Measurements from ENCODE around the gene IFFO2.

Gene IFFO2

GRCh38 chr1:18927082-18927653, 29.3 kb downstream of the IFFO2 start:
- peak overlapping the region; percentile 47 for H3K4me3 ChIP-seq (ENCODE audit: low read length)
- H3K9me2 ChIP-seq (replicated peaks; ENCODE audit: control insufficient read depth, low read length), result no peaks in the 10 kb centered on the region
- no peaks in the 10 kb centered on the region for H3F3A ChIP-seq (ENCODE audit: control insufficient read depth, insufficient read depth)
- peaks cover 22% of the 10 kb centered on the region for H3K4me1 ChIP-seq (ENCODE audit: control insufficient read depth, low read length)
- no peaks in the 10 kb centered on the region for H3K36me3 ChIP-seq (ENCODE audit: control insufficient read depth, low read length)
- no peaks in the 10 kb centered on the region for H4K20me1 ChIP-seq (ENCODE audit: control insufficient read depth, insufficient read depth, low read depth, low read length)
- H3K79me2 ChIP-seq (ENCODE audit: control insufficient read depth, low read length), result no peaks in the 10 kb centered on the region
- peaks cover 13% of the 10 kb centered on the region for H3K27me3 ChIP-seq (ENCODE audit: control insufficient read depth, low read length)
- H3K9me3 ChIP-seq (ENCODE audit: control insufficient read depth, insufficient read depth, low read length), result no peaks in the 10 kb centered on the region
- H3K4me2 ChIP-seq (ENCODE audit: low read length), result peak overlapping the region; percentile 52
- no peak overlapping the region for H3K27ac ChIP-seq (ENCODE audit: low read depth, low read length)
- no peak for TF ChIP-seq CTCF (IDR thresholded peaks at IDR 0.05; ENCODE audit: low read depth, low read length, poor library complexity, severe bottlenecking)

DNA sequence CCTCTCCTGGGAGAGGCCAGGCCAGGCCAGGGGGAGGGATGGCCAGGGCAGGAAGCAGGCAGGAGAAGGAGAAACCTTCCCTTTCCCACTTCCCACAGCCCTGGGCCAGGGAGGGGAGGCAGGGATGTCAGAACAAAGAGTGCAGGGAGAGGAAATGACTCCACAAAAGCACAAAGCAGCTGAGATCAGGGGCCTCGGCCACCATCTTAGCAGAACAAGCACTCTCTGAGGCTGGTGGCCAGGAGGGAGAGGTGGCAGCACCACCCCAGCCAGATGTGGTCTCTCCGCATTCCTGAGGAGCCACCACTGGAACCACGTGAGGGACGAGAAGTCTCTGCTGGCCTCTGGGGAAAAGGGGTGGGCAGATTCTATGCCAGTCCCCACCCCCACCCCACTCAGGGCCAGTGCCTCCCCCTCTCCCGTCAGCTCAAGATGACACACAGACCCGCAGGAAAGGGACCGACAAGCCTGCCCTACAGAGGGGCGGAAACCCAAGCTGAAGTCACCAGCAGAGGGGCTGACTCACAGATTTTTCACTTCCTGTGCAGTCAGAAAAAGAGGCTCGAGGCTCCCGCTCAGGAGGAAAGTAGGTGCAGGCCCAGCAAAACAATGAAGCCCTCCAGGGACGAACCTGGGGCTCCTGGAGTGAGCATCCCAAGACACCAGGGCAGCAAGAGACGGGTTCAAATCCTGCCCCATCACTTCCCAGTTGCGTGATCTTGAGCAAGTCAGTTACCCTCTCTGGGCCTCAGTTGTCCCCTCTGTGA, 30.0 kb downstream of the IFFO2 start:
- H3K9me2 ChIP-seq (replicated peaks; ENCODE audit: control insufficient read depth, low read length), result no peaks in the 10 kb centered on the region
- H3K27me3 ChIP-seq (ENCODE audit: control insufficient read depth, low read length), result peaks cover 13% of the 10 kb centered on the region
- no peak for TF ChIP-seq CTCF (IDR thresholded peaks at IDR 0.05; ENCODE audit: low read depth, low read length, poor library complexity, severe bottlenecking)
- TF ChIP-seq EZH2phosphoT487 (IDR thresholded peaks at IDR 0.05; ENCODE audit: borderline replicate concordance, low read length), result no peak
- H4K20me1 ChIP-seq (ENCODE audit: control insufficient read depth, insufficient read depth, low read depth, low read length), result no peaks in the 10 kb centered on the region
- no peak overlapping the region for H3K27ac ChIP-seq (ENCODE audit: low read depth, low read length)
- no peaks in the 10 kb centered on the region for H3K79me2 ChIP-seq (ENCODE audit: control insufficient read depth, low read length)
- H3K4me2 ChIP-seq (ENCODE audit: low read length), result peak overlapping the region; percentile 52
- H3K36me3 ChIP-seq (ENCODE audit: control insufficient read depth, low read length), result no peaks in the 10 kb centered on the region
- H3K4me3 ChIP-seq (ENCODE audit: low read length), result peak overlapping the region; percentile 47
- no peaks in the 10 kb centered on the region for H3K9me3 ChIP-seq (ENCODE audit: control insufficient read depth, insufficient read depth, low read length)
- no peaks in the 10 kb centered on the region for H3F3A ChIP-seq (ENCODE audit: control insufficient read depth, insufficient read depth)
- peaks cover 22% of the 10 kb centered on the region for H3K4me1 ChIP-seq (ENCODE audit: control insufficient read depth, low read length)

GRCh38 chr1:18925279-18925678, 31.2 kb downstream of the IFFO2 start:
- no peaks in the 10 kb centered on the region for H3K9me3 ChIP-seq (ENCODE audit: control insufficient read depth, insufficient read depth, low read length)
- no peaks in the 10 kb centered on the region for H3K79me2 ChIP-seq (ENCODE audit: control insufficient read depth, low read length)
- H3K4me2 ChIP-seq (ENCODE audit: low read length), result no peak overlapping the region
- H3K4me3 ChIP-seq (ENCODE audit: low read length), result no peak overlapping the region
- no peaks in the 10 kb centered on the region for H3F3A ChIP-seq (ENCODE audit: control insufficient read depth, insufficient read depth)
- H3K27me3 ChIP-seq (ENCODE audit: control insufficient read depth, low read length), result peaks cover 13% of the 10 kb centered on the region
- TF ChIP-seq CTCF (IDR thresholded peaks at IDR 0.05; ENCODE audit: low read depth, low read length, poor library complexity, severe bottlenecking) (no peak), EZH2phosphoT487 (IDR thresholded peaks at IDR 0.05; ENCODE audit: borderline replicate concordance, low read length) (no peak)
- H3K36me3 ChIP-seq (ENCODE audit: control insufficient read depth, low read length), result no peaks in the 10 kb centered on the region
- peaks cover 22% of the 10 kb centered on the region for H3K4me1 ChIP-seq (ENCODE audit: control insufficient read depth, low read length)
- no peaks in the 10 kb centered on the region for H3K9me2 ChIP-seq (replicated peaks; ENCODE audit: control insufficient read depth, low read length)
- H4K20me1 ChIP-seq (ENCODE audit: control insufficient read depth, insufficient read depth, low read depth, low read length), result no peaks in the 10 kb centered on the region
- no peak overlapping the region for H3K27ac ChIP-seq (ENCODE audit: low read depth, low read length)

Data from DOHH2 (cell line).